Measurements from ENCODE around the gene PARL. TPM values are rescaled to one million over a fixed set of nuclear protein-coding genes. Genes with fewer than 3 reads are reported as not detected.

PARL gene
- total and polyA plus RNA-seq, 10 donors, result 34.5 to 119 (median 56.5) TPM

- Histone ChIP-seq H3K4me3 (no peak overlapping the region), H3K27ac (no peak overlapping the region), H3K4me1 (no peaks in the 10 kb centered on the region), H3K27me3 (replicated peaks in 1 of 7) (no peaks in the 10 kb centered on the region), H3K9me3 (no peaks in the 10 kb centered on the region), H3K36me3 (peaks cover 0 to 97% (median 19%) of the 10 kb centered on the region in 6 donors)
- intact Hi-C loops (cut with DNase I; ENCODE audit: low total_unique reads), result no loop called here
- DNase-seq, result no peak
- WGBS, 5 donors, result 94 to 97% (median 95%) methylated on average over 10 of the region's 10 CpGs
- no peak for TF ChIP-seq POLR2AphosphoS5 (IDR thresholded peaks at IDR 0.05)
- no peak for TF ChIP-seq CTCF (IDR thresholded peaks at IDR 0.05 in 8 of 11, conservative IDR thresholded peaks at IDR 0.05 in 3 of 11)
- TF ChIP-seq POLR2A (IDR thresholded peaks at IDR 0.05), result no peak
Measured at GRCh38 chr3:183930086-183930485, 45.4 kb upstream of the PARL start.

- TF ChIP-seq CTCF (IDR thresholded peaks at IDR 0.05 in 8 of 11, conservative IDR thresholded peaks at IDR 0.05 in 3 of 11), result no peak
Measured at GRCh38 chr3:183927059-183927458, 42.4 kb upstream of the PARL start.

GRCh38 chr3:183924956-183925355 is 40.3 kb upstream of the PARL start:
- Histone ChIP-seq H3K4me3 (no peak overlapping the region), H3K27me3 (replicated peaks in 1 of 7) (no peaks in the 10 kb centered on the region), H3K9me3 (no peaks in the 10 kb centered on the region), H3K4me1 (no peaks in the 10 kb centered on the region), H3K27ac (no peak overlapping the region), H3K36me3 (peaks cover 0 to 99% (median 50%) of the 10 kb centered on the region in 6 donors)
- DNase-seq, result no peak
- 91 to 97% (median 97%) methylated on average over 7 of the region's 7 CpGs for WGBS, 5 donors
- TF ChIP-seq POLR2AphosphoS5 (IDR thresholded peaks at IDR 0.05) (no peak), CTCF (IDR thresholded peaks at IDR 0.05 in 8 of 11, conservative IDR thresholded peaks at IDR 0.05 in 3 of 11) (no peak), POLR2A (IDR thresholded peaks at IDR 0.05) (no peak)
- intact Hi-C loops (cut with DNase I; ENCODE audit: low total_unique reads), result no loop called here

More at GRCh38 chr3:183927059-183927458, 42.4 kb upstream of the PARL start:
- Histone ChIP-seq H3K27ac (no peak overlapping the region), H3K27me3 (replicated peaks in 1 of 7) (no peaks in the 10 kb centered on the region), H3K9me3 (no peaks in the 10 kb centered on the region), H3K4me1 (no peaks in the 10 kb centered on the region), H3K36me3 (peaks cover 0 to 97% (median 37%) of the 10 kb centered on the region in 6 donors), H3K4me3 (no peak overlapping the region)
- 97 to 100% (median 99%) methylated on average over 3 of the region's 3 CpGs for WGBS, 5 donors
- DNase-seq, result no peak
- intact Hi-C loops (cut with DNase I; ENCODE audit: low total_unique reads), result no loop called here

- H3K9me3 ChIP-seq, result no peaks in the 10 kb centered on the region
- TF ChIP-seq POLR2AphosphoS5 (IDR thresholded peaks at IDR 0.05), result no peak
- no peak for TF ChIP-seq CTCF (IDR thresholded peaks at IDR 0.05 in 8 of 11, conservative IDR thresholded peaks at IDR 0.05 in 3 of 11)
- no peak for TF ChIP-seq POLR2A (IDR thresholded peaks at IDR 0.05)
- intact Hi-C loops (cut with DNase I; ENCODE audit: low total_unique reads), result no loop called here
- H3K36me3 ChIP-seq, result peaks cover 0 to 100% (median 52%) of the 10 kb centered on the region in 6 donors
- no peaks in the 10 kb centered on the region for H3K4me1 ChIP-seq
- no peak for DNase-seq
- H3K27me3 ChIP-seq (replicated peaks in 1 of 7), result no peaks in the 10 kb centered on the region
- H3K27ac ChIP-seq, result no peak overlapping the region
- WGBS, 5 donors, result 93 to 95% (median 95%) methylated on average over 3 of the region's 3 CpGs
- H3K4me3 ChIP-seq, result no peak overlapping the region
Measured at GRCh38 chr3:183924543-183924942, 39.9 kb upstream of the PARL start.

Measured in spleen (tissue), 11 donors.